GM03348 (cell line): ENCODE measurements around the gene STRIP1.

Experiments used
- DNase-seq: peaks from one replicate; pipeline ENCODE4 v3.0.0; 2012; ENCODE audit warnings: low spot score

STRIP1 gene

GRCh38 chr1:110034451-110035235 is at the start of gene STRIP1:
Gene STRIP1 (plus strand): TSS chr1:110034624. CDS start chr1:110034638, 14 bp downstream.
- DNase-seq, result peak; percentile 94

- DNase-seq, result no peak
Measured at GRCh38 chr1:109985247-109986053, 49.0 kb upstream of the STRIP1 start.

- DNase-seq, result no peak
Measured at GRCh38 chr1:109986054-109986444, 48.4 kb upstream of the STRIP1 start.

GRCh38 chr1:109988349-109988914 is 46.0 kb upstream of the STRIP1 start:
- DNase-seq, result no peak

- no peak for DNase-seq
Measured at GRCh38 chr1:109989506-109990301, 44.7 kb upstream of the STRIP1 start.

GRCh38 chr1:109990302-109990653 is 44.1 kb upstream of the STRIP1 start:
- no peak for DNase-seq

GRCh38 chr1:109991400-109991925 is 43.0 kb upstream of the STRIP1 start:
- DNase-seq, result no peak

- DNase-seq, result no peak
Measured at GRCh38 chr1:109993885-109994284, 40.5 kb upstream of the STRIP1 start.

- no peak for DNase-seq
Measured at GRCh38 chr1:109994654-109995053, 39.8 kb upstream of the STRIP1 start.

GRCh38 chr1:109995536-109995935 is 38.9 kb upstream of the STRIP1 start:
- DNase-seq, result no peak

- DNase-seq, result no peak
Measured at GRCh38 chr1:109996476-109996875, 37.9 kb upstream of the STRIP1 start.

- DNase-seq, result no peak
Measured at GRCh38 chr1:109997204-109997866, 37.1 kb upstream of the STRIP1 start.

GRCh38 chr1:109997867-109998229 is 36.6 kb upstream of the STRIP1 start:
- DNase-seq, result no peak

GRCh38 chr1:110002695-110003094 is 31.7 kb upstream of the STRIP1 start:
- no peak for DNase-seq

- DNase-seq, result peak; percentile 88
Measured at GRCh38 chr1:110003747-110004428, 30.5 kb upstream of the STRIP1 start.

GRCh38 chr1:110004583-110004982 is 29.8 kb upstream of the STRIP1 start:
- DNase-seq, result no peak

- DNase-seq, result peak; percentile 17
Measured at GRCh38 chr1:110005971-110006370, 28.5 kb upstream of the STRIP1 start.

- no peak for DNase-seq
Measured at GRCh38 chr1:110006516-110006915, 27.9 kb upstream of the STRIP1 start.

- DNase-seq, result no peak
Measured at GRCh38 chr1:110007046-110007830, 27.2 kb upstream of the STRIP1 start.

- no peak for DNase-seq
Measured at GRCh38 chr1:110008971-110009565, 25.4 kb upstream of the STRIP1 start.
